GM21381 (cell line): ENCODE data around the gene IQCC.

Experiments used
- ATAC-seq: cut with Tn5 transposase; IDR thresholded peaks from one replicate; pipeline ENCODE4 v1.9.1; 2021; ENCODE audit warnings: mild to moderate bottlenecking, moderate library complexity; ENCODE audit not compliant: unreplicated experiment

IQCC gene

GRCh38 chr1:32255072-32256071 lies 49.9 kb downstream of the IQCC start:
- ATAC-seq, result no peak

- ATAC-seq, result no peak
Measured at GRCh38 chr1:32256473-32257226, 51.2 kb downstream of the IQCC start.

- ATAC-seq, result no peak
Measured at GRCh38 chr1:32257227-32257508, 51.7 kb downstream of the IQCC start.
